ENCODE results near the gene SOX4. TPM values are rescaled to one million over a fixed set of nuclear protein-coding genes. Genes with fewer than 3 reads are reported as not detected.

The SOX4 gene
- total and polyA plus RNA-seq, 9 donors: 34.0 to 82.6 (median 53.5) TPM

DNA sequence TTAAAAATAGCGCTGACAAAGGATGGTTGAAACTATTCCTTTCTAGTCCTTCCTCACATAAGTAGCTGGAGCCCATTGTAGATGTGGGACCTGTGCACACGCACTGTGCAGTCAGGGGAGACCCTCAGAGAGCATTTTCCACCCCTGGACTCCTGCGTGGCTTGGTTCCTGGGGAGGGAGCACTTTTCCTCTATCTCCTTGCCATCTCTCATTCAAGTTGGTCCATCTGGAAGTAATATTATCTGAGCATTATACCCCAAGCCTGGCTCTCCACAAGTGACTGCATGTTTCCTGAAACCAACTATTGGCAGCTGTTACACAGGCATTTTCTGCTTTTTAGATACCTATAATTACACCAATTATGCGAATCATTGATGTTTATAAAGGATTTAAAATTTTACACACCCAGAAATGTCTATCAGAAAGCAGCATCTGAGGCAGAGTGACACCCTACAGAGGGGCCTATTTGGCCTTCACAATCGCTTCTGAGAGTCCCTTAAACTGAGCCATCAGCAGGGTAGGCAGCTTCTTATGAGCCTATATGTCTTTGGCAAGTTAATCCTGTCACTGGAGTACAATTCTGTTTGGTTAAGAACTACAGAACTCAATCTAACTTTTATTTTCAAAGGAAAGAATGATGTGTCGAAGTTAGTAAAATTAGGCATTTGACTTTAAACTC lies 18.7 kb downstream of the SOX4 start:
- H3K4me3 ChIP-seq: no peak overlapping the region
- no peaks in the 10 kb centered on the region for H3K9me3 ChIP-seq
- no peak overlapping the region for H3K27ac ChIP-seq
- H3K36me3 ChIP-seq: no peaks in the 10 kb centered on the region
- no peak for DNase-seq
- no peaks in the 10 kb centered on the region for H3K4me1 ChIP-seq (ENCODE audit: insufficient read depth)
- TF ChIP-seq POLR2A (IDR thresholded peaks at IDR 0.05) (no peak), EP300 (IDR thresholded peaks at IDR 0.05) (no peak)
- TF ChIP-seq, protein P1, sequence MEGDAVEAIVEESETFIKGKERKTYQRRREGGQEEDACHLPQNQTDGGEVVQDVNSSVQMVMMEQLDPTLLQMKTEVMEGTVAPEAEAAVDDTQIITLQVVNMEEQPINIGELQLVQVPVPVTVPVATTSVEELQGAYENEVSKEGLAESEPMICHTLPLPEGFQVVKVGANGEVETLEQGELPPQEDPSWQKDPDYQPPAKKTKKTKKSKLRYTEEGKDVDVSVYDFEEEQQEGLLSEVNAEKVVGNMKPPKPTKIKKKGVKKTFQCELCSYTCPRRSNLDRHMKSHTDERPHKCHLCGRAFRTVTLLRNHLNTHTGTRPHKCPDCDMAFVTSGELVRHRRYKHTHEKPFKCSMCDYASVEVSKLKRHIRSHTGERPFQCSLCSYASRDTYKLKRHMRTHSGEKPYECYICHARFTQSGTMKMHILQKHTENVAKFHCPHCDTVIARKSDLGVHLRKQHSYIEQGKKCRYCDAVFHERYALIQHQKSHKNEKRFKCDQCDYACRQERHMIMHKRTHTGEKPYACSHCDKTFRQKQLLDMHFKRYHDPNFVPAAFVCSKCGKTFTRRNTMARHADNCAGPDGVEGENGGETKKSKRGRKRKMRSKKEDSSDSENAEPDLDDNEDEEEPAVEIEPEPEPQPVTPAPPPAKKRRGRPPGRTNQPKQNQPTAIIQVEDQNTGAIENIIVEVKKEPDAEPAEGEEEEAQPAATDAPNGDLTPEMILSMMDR (IDR thresholded peaks at IDR 0.05): no peak
- no peaks in the 10 kb centered on the region for H3K27me3 ChIP-seq
- intact Hi-C loops (cut with DNase I): no loop called here
- whole genome bisulfite sequencing, 3 donors: 94 to 97% (median 95%) methylated on average over 6 of the region's 6 CpGs

DNA sequence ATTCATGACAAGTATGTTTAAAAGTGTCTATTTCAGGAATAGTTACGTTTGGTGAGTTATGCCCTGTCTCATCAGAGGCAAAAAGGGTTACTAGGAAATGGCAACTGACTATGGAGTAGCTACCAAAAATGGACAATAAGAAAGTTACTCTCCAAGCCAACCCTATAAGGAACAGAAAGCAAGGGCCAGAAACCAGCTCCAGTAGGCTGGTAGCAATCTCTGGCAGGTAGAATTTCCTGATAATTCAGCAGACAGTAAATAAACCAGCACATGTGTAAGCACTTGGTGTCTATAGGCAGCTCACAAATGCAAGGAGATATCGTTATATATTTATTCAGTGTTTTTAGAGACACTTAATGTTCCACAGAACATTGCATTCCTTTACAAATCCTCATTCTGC lies 20.3 kb downstream of the SOX4 start:
- no peak for DNase-seq
- no peak overlapping the region for H3K4me3 ChIP-seq
- H3K36me3 ChIP-seq: no peaks in the 10 kb centered on the region
- intact Hi-C loops (cut with DNase I): no loop called here
- H3K27me3 ChIP-seq: no peaks in the 10 kb centered on the region
- H3K4me1 ChIP-seq (ENCODE audit: insufficient read depth): no peaks in the 10 kb centered on the region
- TF ChIP-seq EP300 (IDR thresholded peaks at IDR 0.05) (no peak), POLR2A (IDR thresholded peaks at IDR 0.05) (no peak)
- TF ChIP-seq, protein P1 (IDR thresholded peaks at IDR 0.05): no peak
- H3K27ac ChIP-seq: no peak overlapping the region
- WGBS, 3 donors: 64 to 72% (median 71%) methylated on average over 2 of the region's 2 CpGs
- H3K9me3 ChIP-seq: no peaks in the 10 kb centered on the region

DNA sequence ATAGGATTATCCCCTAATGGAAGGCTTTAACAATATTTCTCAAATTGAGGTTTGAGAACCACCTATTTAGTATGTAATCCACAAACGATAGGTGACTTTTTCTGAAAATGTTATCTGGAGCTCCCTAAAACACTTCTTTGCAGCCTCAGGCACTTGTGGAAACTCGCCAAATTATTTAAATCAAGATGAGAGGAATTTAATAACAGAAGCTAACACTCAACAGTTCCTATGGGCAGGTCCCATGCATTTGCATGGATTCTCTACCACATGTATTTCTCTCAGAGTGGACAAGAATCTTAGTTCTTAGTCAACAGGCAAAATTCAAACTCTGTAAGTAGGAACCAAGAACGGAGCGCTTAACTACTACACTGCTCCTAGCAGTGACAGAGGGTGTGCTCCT lies 20.7 kb downstream of the SOX4 start:
- no peaks in the 10 kb centered on the region for H3K9me3 ChIP-seq
- H3K36me3 ChIP-seq: no peaks in the 10 kb centered on the region
- 84 to 96% (median 92%) methylated on average over 4 of the region's 4 CpGs for WGBS, 3 donors
- DNase-seq: no peak
- no peak overlapping the region for H3K4me3 ChIP-seq
- H3K4me1 ChIP-seq (ENCODE audit: insufficient read depth): no peaks in the 10 kb centered on the region
- H3K27me3 ChIP-seq: no peaks in the 10 kb centered on the region
- TF ChIP-seq, protein P1 (IDR thresholded peaks at IDR 0.05): no peak
- TF ChIP-seq EP300 (IDR thresholded peaks at IDR 0.05) (no peak), POLR2A (IDR thresholded peaks at IDR 0.05) (no peak)
- intact Hi-C loops (cut with DNase I): no loop called here
- no peak overlapping the region for H3K27ac ChIP-seq

DNA sequence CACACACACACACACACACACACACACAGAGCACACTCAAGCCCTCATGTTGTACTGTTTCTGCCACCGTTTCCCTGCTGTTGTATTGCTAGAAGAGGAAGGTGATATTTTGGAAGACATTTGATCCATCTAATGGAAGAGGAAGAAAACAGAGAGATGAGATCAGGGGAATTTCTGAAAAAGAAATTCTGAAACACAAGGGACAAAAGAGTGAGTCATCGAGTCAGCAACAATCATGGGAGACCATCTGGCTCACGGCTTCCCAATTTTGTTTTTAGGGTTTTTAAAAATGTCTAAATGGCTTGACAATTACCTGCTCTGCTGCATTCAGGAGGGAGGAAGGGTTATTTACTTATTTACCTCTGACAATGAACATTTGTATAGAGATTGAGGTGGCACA lies 22.0 kb downstream of the SOX4 start:
- Histone ChIP-seq H3K27me3 (no peaks in the 10 kb centered on the region), H3K4me3 (no peak overlapping the region), H3K4me1 (ENCODE audit: insufficient read depth) (no peaks in the 10 kb centered on the region), H3K9me3 (no peaks in the 10 kb centered on the region), H3K27ac (no peak overlapping the region), H3K36me3 (no peaks in the 10 kb centered on the region)
- TF ChIP-seq EP300 (IDR thresholded peaks at IDR 0.05) (no peak), POLR2A (IDR thresholded peaks at IDR 0.05) (no peak)
- TF ChIP-seq, protein P1 (IDR thresholded peaks at IDR 0.05): no peak
- DNase-seq: no peak
- WGBS, 3 donors: 70 to 74% (median 74%) methylated on average over 3 of the region's 3 CpGs
- intact Hi-C loops (cut with DNase I): no loop called here

All from ovary (tissue), 9 donors.